ENCODE measurements around the gene ABCA1. TPM values are rescaled to one million over a fixed set of nuclear protein-coding genes. Genes with fewer than 3 reads are reported as not detected.

ABCA1 gene
- total RNA-seq, 2 donors from 2014 or later, result 7.9 to 19.2 TPM

DNA sequence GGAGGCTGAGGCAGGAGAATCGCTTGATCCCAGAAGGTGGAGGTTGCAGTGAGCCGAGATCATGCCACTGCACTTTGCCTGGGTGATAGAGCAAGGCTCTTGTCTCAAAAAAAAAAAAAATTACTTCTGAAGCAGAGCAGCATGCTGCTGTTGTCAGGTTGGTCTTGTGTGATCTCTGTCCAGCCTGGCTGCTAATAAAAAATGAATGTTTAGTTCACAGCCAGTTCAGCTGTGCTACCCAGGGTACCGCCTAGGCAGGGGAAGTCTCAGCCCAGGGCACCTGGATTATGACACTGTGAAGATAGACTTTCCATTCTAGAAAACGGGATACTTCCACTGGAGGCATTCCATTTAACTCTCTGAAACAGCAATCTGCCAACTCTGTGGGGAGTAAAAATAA lies 23.5 kb upstream of the ABCA1 start:
- TF ChIP-seq, protein P1, sequence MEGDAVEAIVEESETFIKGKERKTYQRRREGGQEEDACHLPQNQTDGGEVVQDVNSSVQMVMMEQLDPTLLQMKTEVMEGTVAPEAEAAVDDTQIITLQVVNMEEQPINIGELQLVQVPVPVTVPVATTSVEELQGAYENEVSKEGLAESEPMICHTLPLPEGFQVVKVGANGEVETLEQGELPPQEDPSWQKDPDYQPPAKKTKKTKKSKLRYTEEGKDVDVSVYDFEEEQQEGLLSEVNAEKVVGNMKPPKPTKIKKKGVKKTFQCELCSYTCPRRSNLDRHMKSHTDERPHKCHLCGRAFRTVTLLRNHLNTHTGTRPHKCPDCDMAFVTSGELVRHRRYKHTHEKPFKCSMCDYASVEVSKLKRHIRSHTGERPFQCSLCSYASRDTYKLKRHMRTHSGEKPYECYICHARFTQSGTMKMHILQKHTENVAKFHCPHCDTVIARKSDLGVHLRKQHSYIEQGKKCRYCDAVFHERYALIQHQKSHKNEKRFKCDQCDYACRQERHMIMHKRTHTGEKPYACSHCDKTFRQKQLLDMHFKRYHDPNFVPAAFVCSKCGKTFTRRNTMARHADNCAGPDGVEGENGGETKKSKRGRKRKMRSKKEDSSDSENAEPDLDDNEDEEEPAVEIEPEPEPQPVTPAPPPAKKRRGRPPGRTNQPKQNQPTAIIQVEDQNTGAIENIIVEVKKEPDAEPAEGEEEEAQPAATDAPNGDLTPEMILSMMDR (IDR thresholded peaks at IDR 0.05), result no peak
- Histone ChIP-seq H3K27me3 (no peaks in the 10 kb centered on the region), H3K9me3 (no peaks in the 10 kb centered on the region), H3K36me3 (no peaks in the 10 kb centered on the region), H3K4me1 (no peaks in the 10 kb centered on the region), H3K27ac (no peak overlapping the region), H3K4me3 (no peak overlapping the region)
- DNase-seq (ENCODE audit: low spot score), result no peak

DNA sequence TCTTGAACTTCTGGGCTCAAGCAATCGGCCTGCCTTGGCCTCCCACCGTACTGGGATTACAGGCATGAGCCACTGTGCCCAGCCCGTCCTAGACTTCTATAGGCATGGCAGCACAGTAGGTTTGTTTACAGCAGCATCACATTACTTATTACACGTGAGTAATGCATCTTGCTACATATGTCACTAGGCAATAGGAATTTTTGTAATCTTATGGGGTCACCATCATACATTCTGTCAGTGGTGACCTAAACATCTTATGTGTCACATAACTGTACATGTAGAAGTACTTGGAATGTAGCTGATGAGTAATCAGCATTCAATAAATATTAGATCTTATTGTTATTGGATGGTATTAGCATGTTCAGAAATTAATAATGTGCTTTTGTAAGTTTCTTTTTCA lies 22.9 kb upstream of the ABCA1 start:
- Histone ChIP-seq H3K36me3 (no peaks in the 10 kb centered on the region), H3K4me3 (no peak overlapping the region), H3K4me1 (no peaks in the 10 kb centered on the region), H3K27me3 (no peaks in the 10 kb centered on the region), H3K27ac (no peak overlapping the region), H3K9me3 (no peaks in the 10 kb centered on the region)
- TF ChIP-seq, protein P1 (IDR thresholded peaks at IDR 0.05), result no peak
- DNase-seq (ENCODE audit: low spot score), result no peak

DNA sequence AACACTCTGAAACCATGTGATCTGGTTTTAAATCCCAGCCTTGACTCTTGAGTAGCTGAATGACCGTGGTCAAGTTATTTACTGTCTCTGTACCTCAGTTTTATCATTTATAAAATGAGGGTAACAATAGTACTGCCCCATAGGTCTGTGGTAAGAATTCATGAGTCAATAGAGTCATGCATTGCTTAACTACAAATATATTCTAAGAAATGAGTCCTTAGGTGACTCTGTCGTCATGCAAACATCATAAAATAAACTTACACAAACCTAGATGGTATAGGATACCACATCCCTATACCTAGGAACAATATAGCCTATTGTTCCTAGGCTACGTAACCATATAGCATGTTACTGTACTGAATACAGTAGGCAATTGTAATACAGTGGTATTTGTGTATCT lies 20.3 kb upstream of the ABCA1 start:
- Histone ChIP-seq H3K27ac (no peak overlapping the region), H3K27me3 (no peaks in the 10 kb centered on the region), H3K36me3 (no peaks in the 10 kb centered on the region), H3K9me3 (no peaks in the 10 kb centered on the region), H3K4me1 (no peaks in the 10 kb centered on the region), H3K4me3 (no peak overlapping the region)
- DNase-seq (ENCODE audit: low spot score), result no peak
- TF ChIP-seq, protein P1 (IDR thresholded peaks at IDR 0.05), result no peak

DNA sequence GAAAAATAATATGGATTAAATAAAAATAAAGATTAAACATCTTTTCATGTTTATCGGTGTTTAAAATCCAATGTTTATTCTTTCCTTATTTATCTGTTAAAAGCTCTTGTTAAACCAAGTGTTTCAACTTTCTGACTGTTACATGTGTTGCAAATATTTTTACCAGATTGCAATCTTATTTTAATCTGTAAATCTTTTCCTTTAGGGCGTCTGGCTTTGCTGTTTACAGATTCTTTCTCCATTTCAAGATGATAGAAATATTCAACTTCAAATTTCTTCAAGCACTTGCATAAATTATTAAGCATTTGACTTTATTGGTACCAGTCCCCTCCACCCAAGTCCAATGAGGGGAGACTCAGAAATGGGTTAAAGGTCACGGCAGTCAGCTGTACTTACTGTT lies 16.9 kb upstream of the ABCA1 start:
- Histone ChIP-seq H3K4me3 (no peak overlapping the region), H3K27me3 (no peaks in the 10 kb centered on the region), H3K27ac (no peak overlapping the region), H3K4me1 (no peaks in the 10 kb centered on the region), H3K9me3 (no peaks in the 10 kb centered on the region), H3K36me3 (no peaks in the 10 kb centered on the region)
- DNase-seq (ENCODE audit: low spot score), result no peak
- TF ChIP-seq, protein P1 (IDR thresholded peaks at IDR 0.05), result no peak

DNA sequence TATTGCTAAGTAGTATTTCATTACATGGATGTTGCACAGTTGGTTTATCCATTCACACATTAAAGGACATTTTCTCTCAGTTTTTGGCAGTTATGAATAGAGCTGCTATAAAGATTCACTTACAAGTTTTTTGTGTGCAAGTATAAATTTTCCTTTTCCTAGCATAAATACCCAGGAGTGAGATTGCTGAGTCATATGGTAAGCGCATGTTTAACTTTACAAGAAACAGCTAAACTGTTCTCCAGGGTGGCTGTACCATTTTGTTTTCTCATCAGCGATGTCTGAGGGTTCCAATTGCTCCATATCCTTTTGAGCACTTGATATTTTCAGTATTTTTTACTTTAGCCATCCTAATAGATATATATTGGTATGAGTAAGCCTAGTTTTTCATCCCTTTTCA lies 16.4 kb upstream of the ABCA1 start:
- H3K27me3 ChIP-seq, result no peaks in the 10 kb centered on the region
- no peaks in the 10 kb centered on the region for H3K4me1 ChIP-seq
- H3K27ac ChIP-seq, result no peak overlapping the region
- no peaks in the 10 kb centered on the region for H3K9me3 ChIP-seq
- TF ChIP-seq, protein P1 (IDR thresholded peaks at IDR 0.05), result no peak
- no peak overlapping the region for H3K4me3 ChIP-seq
- DNase-seq (ENCODE audit: low spot score), result no peak
- no peaks in the 10 kb centered on the region for H3K36me3 ChIP-seq

DNA sequence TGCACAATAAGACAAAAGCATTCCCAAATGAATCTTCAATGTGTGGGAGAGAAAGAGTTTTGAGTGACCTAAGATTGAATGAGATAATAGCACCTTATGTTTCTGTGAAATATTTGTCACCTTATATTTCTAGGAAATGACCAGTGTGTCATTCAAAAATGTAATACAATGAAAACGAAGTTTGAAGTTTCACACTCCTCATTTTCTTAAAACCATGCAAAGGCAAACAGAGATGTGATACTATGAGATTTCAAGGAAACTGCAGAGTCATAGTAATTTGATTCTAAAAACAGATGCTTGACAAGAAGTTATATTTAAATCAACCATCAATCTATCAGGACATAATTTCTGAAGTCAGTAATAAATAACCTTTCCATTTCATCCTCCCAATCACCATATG lies 13.6 kb upstream of the ABCA1 start:
- Histone ChIP-seq H3K36me3 (no peaks in the 10 kb centered on the region), H3K4me3 (no peak overlapping the region), H3K4me1 (no peaks in the 10 kb centered on the region), H3K27me3 (no peaks in the 10 kb centered on the region), H3K27ac (no peak overlapping the region), H3K9me3 (no peaks in the 10 kb centered on the region)
- DNase-seq (ENCODE audit: low spot score), result no peak
- TF ChIP-seq, protein P1 (IDR thresholded peaks at IDR 0.05), result no peak
